A549 (cell line): ENCODE results near the gene KCNIP3. TPM values are rescaled to one million over a fixed set of nuclear protein-coding genes. Genes with fewer than 3 reads are reported as not detected.

Source experiments
- ATAC-seq, 2 experiments: fragments of 200-7000 bp in 1 of 2; fragments of >200 bp in 1 of 2; cut with Nextera tagmentation in 1 of 2; cut with Tn5 transposase in 1 of 2; 3 replicates each; pipeline versions ENCODE4 v1.8.0 to v1.9.1; 2018 to 2020; ENCODE audit warnings: mild to moderate bottlenecking in 1 of 2, moderate library complexity in 1 of 2
- CTCF ChIA-PET: fragments of 300-600 bp; sonication (Branson Sonifier 250); formaldehyde crosslinking; extraction: SDS; loops from one replicate; lab custom pipeline; 2021; ENCODE audit warnings: antibody characterized with exemption, inconsistent platforms; lab: Yijun Ruan, JAX
- POLR2A ChIA-PET: fragments of 350-600 bp; formaldehyde crosslinking; extraction: SDS; loops from one replicate; lab custom pipeline; 2021; ENCODE audit warnings: antibody characterized with exemption, inconsistent platforms; lab: Yijun Ruan, JAX
- DNase-seq, 2 experiments: peaks; one replicate each; pipeline versions ENCODE4 v3.0.0 to v3.0.0-alpha.2; 2011 to 2016; ENCODE audit warnings: low read depth in 1 of 2, low spot score in 1 of 2
- FAIRE-seq: peaks from 2 replicates; lab custom pipeline; 2011; peaks lifted over from hg19 to GRCh38; lab: Jason Lieb, UNC
- H3K27ac ChIP-seq, 2 experiments: fragments of >200 bp; sonication (Bioruptor Twin); formaldehyde crosslinking; 3 replicates each; pipeline ENCODE4 v1.5.1; 2016 to 2017
- H3K4me1 ChIP-seq: fragments of >200 bp; sonication (Bioruptor Twin); formaldehyde crosslinking; 3 replicates; pipeline ENCODE4 v1.6.1; 2016
- H3K4me2 ChIP-seq: fragments of >200 bp; sonication (Bioruptor Twin); formaldehyde crosslinking; 3 replicates; pipeline ENCODE4 v1.6.1; 2016
- H3K4me3 ChIP-seq: fragments of >200 bp; sonication (Bioruptor Twin); formaldehyde crosslinking; 3 replicates; pipeline ENCODE4 v1.5.1; 2016
- H3K9me3 ChIP-seq: fragments of >200 bp; sonication (Bioruptor Twin); formaldehyde crosslinking; 3 replicates; pipeline ENCODE4 v1.6.1; 2016
- CBX2 ChIP-seq: fragments of 200-600 bp; sonication (generic); IDR thresholded peaks from 2 replicates; pipeline ENCODE4 v1.6.1; 2016; ENCODE audit warnings: low read depth, mild to moderate bottlenecking, borderline replicate concordance
- CBX8 ChIP-seq: fragments of 200-600 bp; sonication (generic); IDR thresholded peaks from 2 replicates; pipeline ENCODE4 v1.6.1; 2016
- CHD4 ChIP-seq: fragments of 200-600 bp; sonication (generic); IDR thresholded peaks from 2 replicates; pipeline ENCODE4 v1.6.1; 2016; ENCODE audit warnings: antibody characterized with exemption, mild to moderate bottlenecking, borderline replicate concordance
- EP300 ChIP-seq, 2 experiments: fragments of >200 bp; sonication (Bioruptor Twin); formaldehyde crosslinking; IDR thresholded peaks; 2 replicates in 1 of 2; 3 replicates in 1 of 2; pipeline ENCODE4 v1.6.1; 2016 to 2017
- FOSL2 ChIP-seq, 2 experiments: fragments of 450-650 bp in 1 of 2; fragments of >200 bp in 1 of 2; sonication (Bioruptor Twin) in 1 of 2; formaldehyde crosslinking; IDR thresholded peaks; 2 replicates each; pipeline versions ENCODE4 v1.5.0 to v1.6.1; 2016 to 2020; ENCODE audit warnings: mild to moderate bottlenecking in 1 of 2, moderate library complexity in 1 of 2
- FOXS1 ChIP-seq: fragments of 250-450 bp; sonication (Bioruptor Pico); IDR thresholded peaks from 2 replicates; pipeline ENCODE4 v1.5.0; 2020; ENCODE audit warnings: mild to moderate bottlenecking, moderate library complexity
- HEYL ChIP-seq: fragments of 250-450 bp; sonication (Bioruptor Pico); IDR thresholded peaks from 2 replicates; pipeline ENCODE4 v1.8.0; 2021; ENCODE audit warnings: mild to moderate bottlenecking, moderate library complexity
- HOXB13 ChIP-seq: fragments of 250-450 bp; sonication (Bioruptor Pico); IDR thresholded peaks from 2 replicates; pipeline ENCODE4 v1.5.0; 2020; ENCODE audit warnings: low read depth, mild to moderate bottlenecking, moderate library complexity
- KDM5A ChIP-seq: fragments of 200-600 bp; sonication (generic); IDR thresholded peaks from 2 replicates; pipeline ENCODE4 v1.6.1; 2016; ENCODE audit warnings: antibody characterized with exemption, mild to moderate bottlenecking
- MAFK ChIP-seq: fragments of 450-650 bp; IDR thresholded peaks from 2 replicates; pipeline ENCODE4 v1.6.1; 2014; ENCODE audit not compliant: partially characterized antibody
- PHF8 ChIP-seq: fragments of 200-600 bp; sonication (generic); IDR thresholded peaks from 2 replicates; pipeline ENCODE4 v1.6.1; 2016; ENCODE audit warnings: low read depth, mild to moderate bottlenecking, antibody characterized with exemption, moderate library complexity, borderline replicate concordance
- POLR2A ChIP-seq: IDR thresholded peaks from 2 replicates; pipeline ENCODE4 v1.6.1; 2012; ENCODE audit warnings: mild to moderate bottlenecking, low read length
- RFX5 ChIP-seq: fragments of 450-650 bp; IDR thresholded peaks from 2 replicates; pipeline ENCODE4 v1.7.1; 2014; ENCODE audit warnings: antibody characterized with exemption, mild to moderate bottlenecking, moderate library complexity
- RNF2 ChIP-seq: fragments of 200-600 bp; sonication (generic); IDR thresholded peaks from 2 replicates; pipeline ENCODE4 v1.6.1; 2016; ENCODE audit warnings: low read depth, mild to moderate bottlenecking, antibody characterized with exemption, moderate library complexity, borderline replicate concordance
- TP53 ChIP-seq: fragments of 250-450 bp; sonication (Bioruptor Pico); IDR thresholded peaks from 2 replicates; pipeline ENCODE4 v1.5.0; 2021; ENCODE audit warnings: mild to moderate bottlenecking, moderate library complexity
- ZFP36 ChIP-seq: fragments of 450-650 bp; IDR thresholded peaks from 2 replicates; pipeline ENCODE4 v1.6.1; 2014; ENCODE audit warnings: borderline replicate concordance; ENCODE audit not compliant: partially characterized antibody
- WGBS: methylation state at CpG from one replicate; pipeline ENCODE4 v1.1.6; 2017; ENCODE audit errors: missing lambda C conversion rate; 5-methylcytosine and 5-hydroxymethylcytosine counted together
- polyA plus RNA-seq, 4 experiments: library from polyadenylated mRNA; depleted of rRNA in 3 of 4; stranded (reverse); fragments of >200 nt; fragmentation: RNase III in 1 of 4; extraction: RNeasy Plus Mini Kit Qiagen cat#74134 plus additional on column Dnase treatment in 1 of 4; gene quantifications; 2 replicates in 3 of 4; 3 replicates in 1 of 4; pipeline ENCODE4 v1.2.3, GENCODE V29; 2011 to 2017
- TF ChIP-seq, protein P1 (sequence below): fragments of 200-600 bp; sonication (generic); IDR thresholded peaks from 2 replicates; pipeline ENCODE4 v1.6.1; 2016; ENCODE audit warnings: antibody characterized with exemption, mild to moderate bottlenecking, moderate library complexity
- TF ChIP-seq, protein P2 (sequence below): fragments of >200 bp; sonication (Bioruptor Twin); formaldehyde crosslinking; IDR thresholded peaks from 2 replicates; pipeline ENCODE4 v1.6.1; 2016
- TF ChIP-seq, protein P3 (sequence below): fragments of 250-450 bp; sonication (Bioruptor Pico); IDR thresholded peaks from 2 replicates; pipeline ENCODE4 v1.5.0; 2020; ENCODE audit warnings: low read depth, mild to moderate bottlenecking, moderate library complexity

KCNIP3 gene
- polyA plus RNA-seq, 2 of the 4 experiments (the other 2 are of a cell fraction) = 0.13 to 0.84 TPM

DNA sequence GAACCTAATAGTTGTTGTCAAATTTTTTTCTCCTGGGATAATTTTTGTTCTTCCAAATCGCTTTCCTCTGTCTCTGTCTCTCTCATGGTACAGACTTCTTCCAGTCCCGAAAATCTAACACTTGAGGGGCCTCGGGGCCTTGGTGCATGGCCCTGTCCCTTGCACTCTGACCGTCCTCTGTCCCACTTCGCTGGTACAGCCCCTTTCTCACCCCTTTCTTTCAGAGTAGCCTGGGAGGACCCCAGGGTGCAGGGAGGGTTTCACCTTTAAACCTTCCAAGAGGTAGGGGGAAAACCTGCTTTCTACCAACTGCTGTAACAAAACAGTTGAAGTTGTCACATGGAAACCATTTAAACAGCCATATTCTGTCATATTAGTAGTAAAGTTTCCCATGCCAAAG, 83.1 kb downstream of the KCNIP3 start:
- H3K9me3 ChIP-seq = no peaks in the 10 kb centered on the region
- TF ChIP-seq HEYL (CRISPR knock-in tag) (no peak), KDM5A (no peak), HOXB13 (CRISPR knock-in tag) (no peak), EP300 (IDR thresholded peaks at IDR 0.05) (no peak), RNF2 (no peak), ZFP36 (no peak), POLR2A (no peak), RFX5 (no peak), CBX2 (no peak)
- TF ChIP-seq, protein P1, sequence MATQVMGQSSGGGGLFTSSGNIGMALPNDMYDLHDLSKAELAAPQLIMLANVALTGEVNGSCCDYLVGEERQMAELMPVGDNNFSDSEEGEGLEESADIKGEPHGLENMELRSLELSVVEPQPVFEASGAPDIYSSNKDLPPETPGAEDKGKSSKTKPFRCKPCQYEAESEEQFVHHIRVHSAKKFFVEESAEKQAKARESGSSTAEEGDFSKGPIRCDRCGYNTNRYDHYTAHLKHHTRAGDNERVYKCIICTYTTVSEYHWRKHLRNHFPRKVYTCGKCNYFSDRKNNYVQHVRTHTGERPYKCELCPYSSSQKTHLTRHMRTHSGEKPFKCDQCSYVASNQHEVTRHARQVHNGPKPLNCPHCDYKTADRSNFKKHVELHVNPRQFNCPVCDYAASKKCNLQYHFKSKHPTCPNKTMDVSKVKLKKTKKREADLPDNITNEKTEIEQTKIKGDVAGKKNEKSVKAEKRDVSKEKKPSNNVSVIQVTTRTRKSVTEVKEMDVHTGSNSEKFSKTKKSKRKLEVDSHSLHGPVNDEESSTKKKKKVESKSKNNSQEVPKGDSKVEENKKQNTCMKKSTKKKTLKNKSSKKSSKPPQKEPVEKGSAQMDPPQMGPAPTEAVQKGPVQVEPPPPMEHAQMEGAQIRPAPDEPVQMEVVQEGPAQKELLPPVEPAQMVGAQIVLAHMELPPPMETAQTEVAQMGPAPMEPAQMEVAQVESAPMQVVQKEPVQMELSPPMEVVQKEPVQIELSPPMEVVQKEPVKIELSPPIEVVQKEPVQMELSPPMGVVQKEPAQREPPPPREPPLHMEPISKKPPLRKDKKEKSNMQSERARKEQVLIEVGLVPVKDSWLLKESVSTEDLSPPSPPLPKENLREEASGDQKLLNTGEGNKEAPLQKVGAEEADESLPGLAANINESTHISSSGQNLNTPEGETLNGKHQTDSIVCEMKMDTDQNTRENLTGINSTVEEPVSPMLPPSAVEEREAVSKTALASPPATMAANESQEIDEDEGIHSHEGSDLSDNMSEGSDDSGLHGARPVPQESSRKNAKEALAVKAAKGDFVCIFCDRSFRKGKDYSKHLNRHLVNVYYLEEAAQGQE = no peak
- TF ChIP-seq, protein P2, sequence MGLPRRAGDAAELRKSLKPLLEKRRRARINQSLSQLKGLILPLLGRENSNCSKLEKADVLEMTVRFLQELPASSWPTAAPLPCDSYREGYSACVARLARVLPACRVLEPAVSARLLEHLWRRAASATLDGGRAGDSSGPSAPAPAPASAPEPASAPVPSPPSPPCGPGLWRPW = no peak
- TF ChIP-seq, all 56 proteins: peak for 0
- FAIRE-seq = no peak
- no peak overlapping the region for H3K4me2 ChIP-seq
- no peak overlapping the region for H3K4me3 ChIP-seq
- DNase-seq = no peak
- H3K27ac ChIP-seq = no peak overlapping the region
- ChIA-PET POLR2A (no interaction called here), CTCF (interaction anchor here (1.0 to 4.2 kb wide), 3 partner anchors 8 to 31 kb away, joined by 3 to 27 read pairs (median 5); no protein-coding TSS in a partner anchor)
- no peak for ATAC-seq
- no peaks in the 10 kb centered on the region for H3K4me1 ChIP-seq
- WGBS = 23% methylated on average over 5 of the region's 5 CpGs

DNA sequence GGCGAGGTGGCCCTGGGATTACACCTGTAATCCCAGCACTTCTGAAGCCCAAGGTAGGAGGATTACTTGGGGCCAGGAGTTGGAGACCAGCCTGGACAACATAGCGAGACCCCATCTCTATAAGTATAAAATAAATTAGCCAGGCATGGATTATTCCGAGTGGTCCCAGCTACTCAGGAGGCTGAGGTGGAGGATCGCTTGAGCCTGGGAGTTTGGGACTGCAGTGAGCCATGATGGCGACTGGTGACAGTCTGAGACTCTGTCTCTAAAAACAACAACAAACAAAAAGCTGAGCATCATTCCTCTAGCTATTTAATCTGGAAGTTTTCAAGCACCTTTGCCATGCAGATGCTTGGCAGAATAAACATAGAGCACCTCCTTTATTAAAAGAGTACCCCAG, 83.6 kb downstream of the KCNIP3 start:
- ATAC-seq = no peak
- no peaks in the 10 kb centered on the region for H3K9me3 ChIP-seq
- POLR2A ChIA-PET = no interaction called here
- H3K4me2 ChIP-seq = no peak overlapping the region
- CTCF ChIA-PET = interaction anchor here (1.9 to 4.2 kb wide), 2 partner anchors 8 to 18 kb away, joined by 5 to 27 read pairs; no protein-coding TSS in a partner anchor
- DNase-seq = no peak
- no peak overlapping the region for H3K27ac ChIP-seq
- no peaks in the 10 kb centered on the region for H3K4me1 ChIP-seq
- no peak for TF ChIP-seq FOXS1 (CRISPR knock-in tag)
- TF ChIP-seq TP53 (CRISPR knock-in tag) = no peak
- no peak for TF ChIP-seq FOSL2 (IDR thresholded peaks at IDR 0.05)
- TF ChIP-seq FOSL2 (CRISPR knock-in tag; IDR thresholded peaks at IDR 0.05) = no peak
- TF ChIP-seq MAFK = no peak
- TF ChIP-seq HOXB13 (CRISPR knock-in tag) = no peak
- no peak for TF ChIP-seq CHD4
- TF ChIP-seq PHF8 = no peak
- TF ChIP-seq, protein P1 = no peak
- TF ChIP-seq, protein P3, sequence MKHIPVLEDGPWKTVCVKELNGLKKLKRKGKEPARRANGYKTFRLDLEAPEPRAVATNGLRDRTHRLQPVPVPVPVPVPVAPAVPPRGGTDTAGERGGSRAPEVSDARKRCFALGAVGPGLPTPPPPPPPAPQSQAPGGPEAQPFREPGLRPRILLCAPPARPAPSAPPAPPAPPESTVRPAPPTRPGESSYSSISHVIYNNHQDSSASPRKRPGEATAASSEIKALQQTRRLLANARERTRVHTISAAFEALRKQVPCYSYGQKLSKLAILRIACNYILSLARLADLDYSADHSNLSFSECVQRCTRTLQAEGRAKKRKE (CRISPR knock-in tag) = no peak
- TF ChIP-seq HEYL (CRISPR knock-in tag) = no peak
- no peak for TF ChIP-seq CBX8
- 30% methylated on average over 5 of the region's 5 CpGs for WGBS
- H3K4me3 ChIP-seq = no peak overlapping the region
- FAIRE-seq = no peak
